RWPE2 (cell line): ENCODE results near the gene VEGFA.

Source experiments
- ATAC-seq: fragments of 200-7000 bp; cut with Tn5 transposase; 3 replicates; pipeline ENCODE4 v1.9.1; 2021; ENCODE audit warnings: low read depth
- DNase-seq: peaks from one replicate; pipeline ENCODE4 v3.0.0-alpha.2; 2020; ENCODE audit warnings: low spot score
- H3K27ac ChIP-seq: fragments of 450-650 bp; 2 replicates; pipeline ENCODE4 v1.5.1; 2017; ENCODE audit warnings: mild to moderate bottlenecking; ENCODE audit not compliant: poor library complexity, severe bottlenecking
- H3K27me3 ChIP-seq: fragments of 250-450 bp; sonication (Bioruptor Pico); 2 replicates; pipeline ENCODE4 v1.5.1; 2021; ENCODE audit warnings: mild to moderate bottlenecking, moderate library complexity; ENCODE audit not compliant: insufficient read depth, poor library complexity, severe bottlenecking
- H3K36me3 ChIP-seq: fragments of 250-450 bp; sonication (Bioruptor Pico); 2 replicates; pipeline ENCODE4 v1.5.1; 2020; ENCODE audit warnings: low read depth, mild to moderate bottlenecking, moderate library complexity
- H3K4me1 ChIP-seq: fragments of 250-450 bp; sonication (Bioruptor Pico); 2 replicates; pipeline ENCODE4 v1.5.1; 2021; ENCODE audit warnings: mild to moderate bottlenecking, moderate library complexity; ENCODE audit not compliant: insufficient read depth, poor library complexity, severe bottlenecking
- H3K4me3 ChIP-seq: fragments of 250-450 bp; sonication (Bioruptor Pico); 2 replicates; pipeline ENCODE4 v1.5.1; 2021; ENCODE audit warnings: mild to moderate bottlenecking, moderate library complexity; ENCODE audit not compliant: severe bottlenecking
- H3K9me3 ChIP-seq: fragments of 250-450 bp; sonication (Bioruptor Pico); 2 replicates; pipeline ENCODE4 v1.5.1; 2021; ENCODE audit warnings: mild to moderate bottlenecking, moderate library complexity; ENCODE audit not compliant: severe bottlenecking
- TF ChIP-seq, protein P1 (sequence below): fragments of 450-650 bp; IDR thresholded peaks from one replicate; pipeline ENCODE4 v1.5.1; 2017; ENCODE audit warnings: mild to moderate bottlenecking, moderate library complexity; ENCODE audit not compliant: poor library complexity, severe bottlenecking

Gene VEGFA

DNA sequence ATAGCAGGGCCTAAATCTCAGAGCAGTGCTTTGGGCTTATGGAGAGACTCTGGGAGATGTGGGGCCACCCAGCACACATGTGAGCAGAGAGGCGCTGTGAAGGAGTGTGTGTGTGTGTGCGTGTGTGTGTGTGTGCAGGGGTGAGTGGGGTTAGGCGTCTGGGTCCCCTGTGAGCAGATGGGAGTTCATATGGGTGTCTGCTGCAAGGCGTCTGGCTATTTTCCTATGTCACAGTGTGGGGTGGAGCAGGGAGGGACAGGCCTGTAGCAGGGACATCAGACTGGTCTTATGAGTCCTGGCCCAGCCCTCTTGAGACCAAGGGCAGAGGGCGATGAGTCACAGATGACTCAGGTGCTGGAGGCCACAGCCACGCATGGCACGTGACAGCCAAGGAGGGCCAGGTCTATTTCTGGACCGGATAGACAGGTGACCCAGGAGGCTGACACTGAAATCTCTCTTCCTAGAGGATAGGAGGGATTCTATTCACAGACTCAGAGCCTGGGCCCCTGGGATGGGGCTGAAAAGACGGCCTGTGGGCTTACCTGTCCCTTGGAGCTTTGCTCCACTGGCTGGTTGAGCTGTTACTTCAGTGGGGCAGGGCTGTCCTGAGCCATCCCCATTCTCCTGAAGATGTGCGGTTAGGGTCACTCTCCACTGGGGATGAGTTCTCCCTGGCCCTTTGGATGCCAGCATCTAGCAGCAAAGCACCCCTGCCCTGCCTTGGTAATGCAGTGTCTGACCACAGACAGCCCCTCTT is 28.9 kb downstream of the VEGFA start:
- H3K4me3 ChIP-seq = no peak overlapping the region
- no peaks in the 10 kb centered on the region for H3K9me3 ChIP-seq
- DNase-seq (peak; percentile 84), ATAC-seq (peak; percentile 78)
- H3K27ac ChIP-seq = no peak overlapping the region
- H3K4me1 ChIP-seq = peaks cover 11% of the 10 kb centered on the region
- no peaks in the 10 kb centered on the region for H3K27me3 ChIP-seq
- TF ChIP-seq, protein P1, sequence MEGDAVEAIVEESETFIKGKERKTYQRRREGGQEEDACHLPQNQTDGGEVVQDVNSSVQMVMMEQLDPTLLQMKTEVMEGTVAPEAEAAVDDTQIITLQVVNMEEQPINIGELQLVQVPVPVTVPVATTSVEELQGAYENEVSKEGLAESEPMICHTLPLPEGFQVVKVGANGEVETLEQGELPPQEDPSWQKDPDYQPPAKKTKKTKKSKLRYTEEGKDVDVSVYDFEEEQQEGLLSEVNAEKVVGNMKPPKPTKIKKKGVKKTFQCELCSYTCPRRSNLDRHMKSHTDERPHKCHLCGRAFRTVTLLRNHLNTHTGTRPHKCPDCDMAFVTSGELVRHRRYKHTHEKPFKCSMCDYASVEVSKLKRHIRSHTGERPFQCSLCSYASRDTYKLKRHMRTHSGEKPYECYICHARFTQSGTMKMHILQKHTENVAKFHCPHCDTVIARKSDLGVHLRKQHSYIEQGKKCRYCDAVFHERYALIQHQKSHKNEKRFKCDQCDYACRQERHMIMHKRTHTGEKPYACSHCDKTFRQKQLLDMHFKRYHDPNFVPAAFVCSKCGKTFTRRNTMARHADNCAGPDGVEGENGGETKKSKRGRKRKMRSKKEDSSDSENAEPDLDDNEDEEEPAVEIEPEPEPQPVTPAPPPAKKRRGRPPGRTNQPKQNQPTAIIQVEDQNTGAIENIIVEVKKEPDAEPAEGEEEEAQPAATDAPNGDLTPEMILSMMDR = no peak
- H3K36me3 ChIP-seq = no peaks in the 10 kb centered on the region

DNA sequence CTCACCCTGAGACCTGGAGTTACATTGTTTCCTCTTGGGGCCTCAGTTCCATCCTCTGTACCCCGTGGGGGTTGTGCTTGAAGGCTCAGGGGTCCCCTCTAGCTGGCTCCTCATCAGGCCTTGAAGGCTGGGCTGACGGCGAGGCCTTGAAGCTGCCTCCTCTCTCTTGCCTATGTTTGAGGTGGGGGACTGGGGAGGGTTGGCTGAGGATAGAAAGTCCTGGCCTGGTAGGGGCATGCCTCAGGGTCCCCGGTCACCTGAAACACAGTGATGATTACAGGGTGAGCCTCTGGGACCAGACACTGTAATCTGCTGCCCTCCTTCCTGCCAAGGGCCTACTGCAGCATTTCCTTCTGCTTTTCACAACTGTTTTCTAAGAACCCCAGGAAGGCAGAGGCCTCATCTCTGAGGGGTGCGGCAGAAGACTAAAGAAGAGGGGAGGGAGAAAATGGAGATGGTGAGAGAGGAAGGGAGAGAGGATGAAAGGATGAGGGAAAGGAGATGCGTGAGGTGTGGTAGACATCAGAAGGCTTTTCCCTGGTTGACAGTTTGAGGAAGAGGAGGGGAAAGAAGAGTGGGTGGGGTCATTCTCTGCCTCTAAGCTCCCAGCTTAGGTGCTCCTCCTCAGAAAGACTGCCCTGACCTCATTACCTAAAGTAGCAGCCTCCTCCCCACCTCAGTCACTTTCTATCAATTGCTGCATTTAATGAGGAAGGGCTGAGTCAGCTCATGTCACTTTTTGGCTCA is 29.7 kb downstream of the VEGFA start:
- Histone ChIP-seq H3K4me1 (peaks cover 11% of the 10 kb centered on the region), H3K27me3 (no peaks in the 10 kb centered on the region), H3K9me3 (no peaks in the 10 kb centered on the region), H3K36me3 (no peaks in the 10 kb centered on the region), H3K4me3 (no peak overlapping the region), H3K27ac (no peak overlapping the region)
- ATAC-seq (no peak), DNase-seq (no peak)
- TF ChIP-seq, protein P1 = no peak

DNA sequence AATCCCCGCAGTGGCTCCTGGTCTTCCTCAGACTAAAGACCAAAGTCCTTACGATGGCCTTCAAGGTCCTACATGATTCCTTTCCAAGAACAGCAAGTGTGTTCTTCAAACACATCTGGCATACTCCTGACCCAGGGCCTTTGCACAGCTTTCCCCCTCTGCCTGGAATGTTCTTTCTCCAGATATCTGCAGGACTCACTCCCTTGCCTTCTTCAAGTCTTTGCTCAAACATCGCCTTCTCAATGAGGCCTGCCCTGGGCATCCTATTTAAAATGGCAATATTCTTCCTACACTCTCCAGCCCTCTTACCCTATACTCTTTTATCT is 30.2 kb downstream of the VEGFA start:
- ATAC-seq (no peak), DNase-seq (no peak)
- H3K4me1 ChIP-seq = peaks cover 11% of the 10 kb centered on the region
- TF ChIP-seq, protein P1 = no peak
- H3K36me3 ChIP-seq = no peaks in the 10 kb centered on the region
- H3K27ac ChIP-seq = no peak overlapping the region
- H3K27me3 ChIP-seq = no peaks in the 10 kb centered on the region
- H3K4me3 ChIP-seq = no peak overlapping the region
- no peaks in the 10 kb centered on the region for H3K9me3 ChIP-seq

DNA sequence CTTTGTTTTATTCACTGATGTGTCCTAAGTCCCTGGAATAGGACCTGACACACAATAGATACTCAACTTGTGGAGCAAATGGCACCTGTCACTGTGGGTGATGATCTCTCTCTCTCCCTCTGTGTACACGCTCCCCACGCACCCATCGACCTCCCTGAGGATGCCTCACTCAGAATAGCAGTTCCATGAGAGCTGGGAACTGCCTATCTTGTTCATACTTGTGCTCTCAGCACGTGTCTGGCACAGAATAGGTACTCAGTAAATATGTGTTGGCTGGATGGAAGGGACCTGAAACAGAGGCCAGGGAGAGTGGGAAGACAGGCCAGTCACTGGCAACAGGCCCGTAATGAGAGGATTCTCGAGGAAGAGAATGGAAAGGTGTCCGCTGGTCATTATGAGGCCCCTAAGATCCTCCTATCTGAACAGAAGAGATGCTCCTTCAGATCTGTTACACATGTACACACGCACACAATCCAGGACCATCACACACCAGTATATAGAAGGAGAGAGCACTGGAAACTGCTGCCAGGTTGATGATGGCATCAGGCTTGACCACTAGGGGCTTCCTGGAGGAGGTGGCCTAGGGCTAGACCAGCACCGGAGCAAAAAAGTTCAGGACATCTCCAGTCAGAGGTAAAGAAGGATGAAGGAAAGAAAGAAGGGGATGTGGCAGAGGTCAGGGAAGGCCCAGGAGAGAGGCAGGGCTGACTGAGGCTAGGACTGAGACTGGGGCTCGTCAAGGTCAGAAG is 30.9 kb downstream of the VEGFA start:
- no peak overlapping the region for H3K4me3 ChIP-seq
- H3K9me3 ChIP-seq = no peaks in the 10 kb centered on the region
- H3K36me3 ChIP-seq = no peaks in the 10 kb centered on the region
- no peak for DNase-seq
- ATAC-seq = no peak
- H3K27me3 ChIP-seq = no peaks in the 10 kb centered on the region
- TF ChIP-seq, protein P1 = no peak
- peaks cover 11% of the 10 kb centered on the region for H3K4me1 ChIP-seq
- no peak overlapping the region for H3K27ac ChIP-seq
